ENCODE results near the gene EEF2. TPM values are rescaled to one million over a fixed set of nuclear protein-coding genes. Genes with fewer than 3 reads are reported as not detected.

EEF2 gene
- total and polyA plus RNA-seq, 5 donors from 2014 or later = 564 to 2,369 (median 588) TPM

DNA sequence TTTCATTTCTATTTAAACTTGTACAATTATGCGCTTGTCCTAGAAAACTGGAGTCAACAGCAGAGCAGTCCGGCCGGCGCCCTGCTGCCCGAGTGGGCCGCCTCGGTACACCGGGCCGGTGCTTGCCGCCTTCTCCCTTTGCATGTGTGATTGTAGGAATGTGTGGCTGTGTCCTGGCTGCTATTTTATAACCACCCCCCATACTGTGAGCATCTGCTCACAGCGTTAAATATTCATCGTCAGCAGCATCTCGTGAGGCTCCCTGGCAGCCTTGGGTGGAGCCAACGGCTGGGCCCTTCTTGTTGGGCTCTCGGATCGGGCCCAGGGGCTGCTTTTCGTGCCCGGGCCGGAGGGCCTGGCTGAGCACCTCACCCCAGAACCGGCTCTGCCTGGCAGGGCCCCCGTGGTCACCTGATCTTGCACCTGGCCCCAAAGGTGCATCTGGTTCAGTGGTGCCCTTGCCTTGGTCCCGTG is 32.9 kb upstream of the EEF2 start:
- Mint-ChIP-seq H3K36me3 (peaks cover 13% of the 10 kb centered on the region), H3K9me3 (peaks cover 0 to 3% (median 0%) of the 10 kb centered on the region in 7 donors), H3K27ac (peak overlapping the region in 1 of 3 donors; percentile 66), H3K4me1 (peaks cover 0 to 26% (median 2%) of the 10 kb centered on the region in 4 donors), H3K27me3 (no peaks in the 10 kb centered on the region), H3K4me3 (peak overlapping the region in 1 of 4 donors; percentile 22)
- H3K36me3 ChIP-seq (ENCODE audit: control insufficient read depth, insufficient read depth, low read length) = peaks cover 26% of the 10 kb centered on the region
- no peaks in the 10 kb centered on the region for H3K27me3 ChIP-seq (ENCODE audit: control insufficient read depth, insufficient read depth, low read length)
- no peak for DNase-seq
- H3K27ac ChIP-seq (ENCODE audit: insufficient read depth, low read length, poor library complexity, severe bottlenecking) = no peak overlapping the region
- H3K4me3 ChIP-seq (ENCODE audit: low read depth, low read length) = no peak overlapping the region
- peaks cover 3% of the 10 kb centered on the region in 2 experiments for H3K9me3 ChIP-seq (ENCODE audit: control insufficient read depth in 2 of 2, low read length in 2 of 2)
- no peak for ATAC-seq (ENCODE audit: low read depth in 2 of 2)
- peaks cover 7% of the 10 kb centered on the region for H3K4me1 ChIP-seq (ENCODE audit: control insufficient read depth, insufficient read depth, low read length, poor library complexity, severe bottlenecking)

- peak overlapping the region in 1 of 4 donors; percentile 22 for H3K4me3 Mint-ChIP-seq
Observed at GRCh38 chr19:4016903-4017638, 31.8 kb upstream of the EEF2 start.

DNA sequence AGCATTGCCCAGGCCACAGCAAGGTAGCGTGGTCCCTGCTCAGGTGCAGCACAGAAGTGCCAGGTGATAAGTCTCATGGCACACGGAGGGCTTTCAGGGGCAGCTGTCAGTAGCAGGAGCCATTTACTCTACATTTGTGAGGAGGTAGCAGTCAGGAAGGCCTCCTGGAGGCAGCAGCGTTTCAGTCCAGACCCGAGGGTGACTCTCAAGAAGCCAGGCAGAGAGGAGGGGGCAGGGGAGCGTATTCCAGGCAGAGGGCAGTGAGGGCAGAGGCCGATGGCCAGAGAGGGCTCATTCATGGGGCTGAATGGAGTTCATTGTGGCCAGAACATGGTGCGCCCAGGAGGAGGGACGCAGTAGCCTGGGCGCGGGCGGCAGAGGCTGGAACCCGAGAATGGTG is 31.2 kb upstream of the EEF2 start:
- DNase-seq (no peak), ATAC-seq (ENCODE audit: low read depth in 2 of 2) (no peak)
- Mint-ChIP-seq H3K4me3 (peak overlapping the region in 1 of 4 donors; percentile 35), H3K27me3 (no peaks in the 10 kb centered on the region), H3K9me3 (no peaks in the 10 kb centered on the region), H3K36me3 (peaks cover 14% of the 10 kb centered on the region), H3K27ac (no peak overlapping the region), H3K4me1 (peaks cover 0 to 32% (median 2%) of the 10 kb centered on the region in 4 donors)
- no peak overlapping the region for H3K4me3 ChIP-seq (ENCODE audit: low read depth, low read length)
- no peaks in the 10 kb centered on the region for H3K9me3 ChIP-seq (ENCODE audit: control insufficient read depth in 2 of 2, low read length in 2 of 2)
- no peak overlapping the region for H3K27ac ChIP-seq (ENCODE audit: insufficient read depth, low read length, poor library complexity, severe bottlenecking)
- H3K4me1 ChIP-seq (ENCODE audit: control insufficient read depth, insufficient read depth, low read length, poor library complexity, severe bottlenecking) = peaks cover 8% of the 10 kb centered on the region
- H3K27me3 ChIP-seq (ENCODE audit: control insufficient read depth, insufficient read depth, low read length) = no peaks in the 10 kb centered on the region
- peaks cover 28% of the 10 kb centered on the region for H3K36me3 ChIP-seq (ENCODE audit: control insufficient read depth, insufficient read depth, low read length)

More at GRCh38 chr19:4016903-4017638, 31.8 kb upstream of the EEF2 start:
- Histone ChIP-seq H3K9me3 (ENCODE audit: control insufficient read depth in 2 of 2, low read length in 2 of 2) (peaks cover 2 to 3% of the 10 kb centered on the region in 2 experiments), H3K4me3 (ENCODE audit: low read depth, low read length) (no peak overlapping the region), H3K36me3 (ENCODE audit: control insufficient read depth, insufficient read depth, low read length) (peaks cover 31% of the 10 kb centered on the region), H3K27me3 (ENCODE audit: control insufficient read depth, insufficient read depth, low read length) (no peaks in the 10 kb centered on the region), H3K27ac (ENCODE audit: insufficient read depth, low read length, poor library complexity, severe bottlenecking) (no peak overlapping the region), H3K4me1 (ENCODE audit: control insufficient read depth, insufficient read depth, low read length, poor library complexity, severe bottlenecking) (peaks cover 7% of the 10 kb centered on the region)
- H3K4me1 Mint-ChIP-seq = peaks cover 0 to 32% (median 2%) of the 10 kb centered on the region in 4 donors
- peaks cover 0 to 2% (median 0%) of the 10 kb centered on the region in 7 donors for H3K9me3 Mint-ChIP-seq
- H3K27me3 Mint-ChIP-seq = no peaks in the 10 kb centered on the region
- H3K36me3 Mint-ChIP-seq = peaks cover 17% of the 10 kb centered on the region
- H3K27ac Mint-ChIP-seq = peak overlapping the region in 1 of 3 donors; percentile 15
- DNase-seq (no peak), ATAC-seq (ENCODE audit: low read depth in 2 of 2) (no peak)

DNA sequence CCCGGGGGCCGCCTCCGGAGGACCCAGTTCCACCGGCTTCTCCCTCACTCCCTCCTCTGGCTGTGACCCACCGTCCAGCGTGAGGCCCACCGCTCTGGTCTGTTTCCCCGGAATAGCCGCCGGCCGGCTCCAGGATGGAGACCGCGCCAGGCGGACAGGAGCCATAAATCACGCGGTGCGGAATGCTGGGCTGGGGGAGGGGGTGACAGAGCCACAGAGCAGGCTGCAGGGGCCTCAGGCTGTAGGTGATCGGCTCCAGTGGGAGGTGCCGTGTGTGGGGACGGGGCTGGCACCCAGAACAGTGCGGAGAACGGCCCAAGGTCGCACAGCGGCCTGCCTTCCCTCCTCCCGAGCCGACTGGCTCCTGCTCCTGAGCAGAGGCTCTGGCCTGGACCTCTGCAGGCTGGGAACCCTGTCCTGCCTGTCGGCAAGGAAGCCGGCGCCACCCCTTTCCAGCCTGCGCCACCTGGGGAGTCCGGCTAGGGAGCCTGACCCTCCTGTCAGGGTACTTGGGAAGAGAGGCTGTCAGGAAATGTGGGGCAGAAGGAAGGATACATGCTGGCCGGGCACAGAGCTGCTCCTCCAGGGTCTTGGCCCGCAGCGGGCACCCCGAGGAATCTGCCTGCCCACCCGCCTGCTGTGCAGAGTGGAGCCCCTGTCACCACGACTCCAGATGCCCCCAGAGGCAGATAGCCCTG is 30.6 kb upstream of the EEF2 start:
- DNase-seq (no peak), ATAC-seq (ENCODE audit: low read depth in 2 of 2) (no peak)
- Histone ChIP-seq H3K36me3 (ENCODE audit: control insufficient read depth, insufficient read depth, low read length) (peaks cover 29% of the 10 kb centered on the region), H3K27ac (ENCODE audit: insufficient read depth, low read length, poor library complexity, severe bottlenecking) (no peak overlapping the region), H3K4me1 (ENCODE audit: control insufficient read depth, insufficient read depth, low read length, poor library complexity, severe bottlenecking) (peaks cover 14% of the 10 kb centered on the region), H3K27me3 (ENCODE audit: control insufficient read depth, insufficient read depth, low read length) (no peaks in the 10 kb centered on the region), H3K4me3 (ENCODE audit: low read depth, low read length) (no peak overlapping the region), H3K9me3 (ENCODE audit: control insufficient read depth in 2 of 2, low read length in 2 of 2) (no peaks in the 10 kb centered on the region)
- peaks cover 0 to 38% (median 3%) of the 10 kb centered on the region in 4 donors for H3K4me1 Mint-ChIP-seq
- H3K4me3 Mint-ChIP-seq = peak overlapping the region in 1 of 4 donors; percentile 35
- peaks cover 11% of the 10 kb centered on the region for H3K36me3 Mint-ChIP-seq
- H3K27ac Mint-ChIP-seq = no peak overlapping the region
- no peaks in the 10 kb centered on the region for H3K27me3 Mint-ChIP-seq
- no peaks in the 10 kb centered on the region for H3K9me3 Mint-ChIP-seq

DNA sequence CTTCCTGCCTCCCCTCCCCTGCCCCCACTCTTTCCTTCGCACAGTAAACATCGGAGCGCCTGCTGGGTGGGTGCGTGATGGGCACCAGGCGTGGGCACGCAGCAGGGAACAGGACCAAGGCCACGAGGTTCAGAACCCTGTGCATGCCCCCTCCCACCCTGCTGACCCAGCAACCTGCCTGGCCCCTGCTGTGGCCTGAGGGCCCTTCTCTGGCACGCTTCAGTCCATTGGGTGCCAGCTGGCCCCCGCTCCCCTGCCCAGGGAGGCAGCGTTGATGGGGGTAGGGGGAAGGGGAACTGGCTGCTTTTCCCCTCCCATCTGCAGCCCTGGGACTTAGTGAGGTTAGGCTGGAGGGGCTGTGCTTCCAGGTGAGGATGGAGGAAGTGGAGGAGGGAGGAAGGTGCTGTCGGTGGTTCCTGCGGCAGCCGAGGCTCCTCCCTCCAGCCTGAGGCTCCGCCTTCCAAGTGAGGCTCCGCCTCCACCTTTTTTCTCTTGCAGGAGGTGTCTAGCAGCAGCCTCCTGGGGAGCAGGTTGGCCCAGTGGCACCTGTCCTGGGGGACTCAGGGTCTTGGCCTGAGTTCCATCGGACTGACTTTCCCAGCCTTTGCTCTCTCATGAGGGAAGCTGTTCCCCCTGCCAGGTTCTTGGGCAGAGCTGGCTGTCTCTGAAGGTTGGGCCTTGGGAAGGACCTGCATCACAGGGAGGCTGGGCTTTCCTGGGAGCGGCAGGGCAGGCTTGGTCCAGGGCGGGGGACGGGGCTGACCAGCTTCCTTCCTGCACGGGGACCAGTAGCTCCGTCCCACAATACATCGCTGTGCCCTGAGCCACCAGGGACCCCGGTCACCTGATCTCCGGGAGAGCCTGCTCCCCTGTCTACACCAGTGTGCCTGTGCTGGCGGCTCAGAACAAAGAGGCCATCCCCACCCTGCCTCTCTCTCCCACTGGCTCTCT is 29.6 kb upstream of the EEF2 start:
- ATAC-seq (ENCODE audit: low read depth in 2 of 2) = no peak
- Histone ChIP-seq H3K27me3 (ENCODE audit: control insufficient read depth, insufficient read depth, low read length) (no peaks in the 10 kb centered on the region), H3K27ac (ENCODE audit: insufficient read depth, low read length, poor library complexity, severe bottlenecking) (no peak overlapping the region), H3K36me3 (ENCODE audit: control insufficient read depth, insufficient read depth, low read length) (peaks cover 34% of the 10 kb centered on the region), H3K9me3 (ENCODE audit: control insufficient read depth in 2 of 2, low read length in 2 of 2) (no peaks in the 10 kb centered on the region), H3K4me1 (ENCODE audit: control insufficient read depth, insufficient read depth, low read length, poor library complexity, severe bottlenecking) (peaks cover 23% of the 10 kb centered on the region), H3K4me3 (ENCODE audit: low read depth, low read length) (no peak overlapping the region)
- H3K4me3 Mint-ChIP-seq = no peak overlapping the region
- H3K9me3 Mint-ChIP-seq = no peaks in the 10 kb centered on the region
- DNase-seq = peak; percentile 18 to 59 (median 28)
- H3K36me3 Mint-ChIP-seq = peaks cover 6% of the 10 kb centered on the region
- no peak overlapping the region for H3K27ac Mint-ChIP-seq
- peaks cover 0 to 42% (median 3%) of the 10 kb centered on the region in 4 donors for H3K4me1 Mint-ChIP-seq
- no peaks in the 10 kb centered on the region for H3K27me3 Mint-ChIP-seq

- no peak overlapping the region for H3K27ac ChIP-seq (ENCODE audit: insufficient read depth, low read length, poor library complexity, severe bottlenecking)
- Mint-ChIP-seq H3K4me3 (no peak overlapping the region), H3K27ac (no peak overlapping the region), H3K4me1 (peaks cover 0 to 50% (median 5%) of the 10 kb centered on the region in 4 donors), H3K27me3 (no peaks in the 10 kb centered on the region), H3K9me3 (no peaks in the 10 kb centered on the region), H3K36me3 (peaks cover 6% of the 10 kb centered on the region)
- H3K4me3 ChIP-seq (ENCODE audit: low read depth, low read length) = no peak overlapping the region
- DNase-seq (no peak), ATAC-seq (ENCODE audit: low read depth in 2 of 2) (no peak)
- peaks cover 34% of the 10 kb centered on the region for H3K36me3 ChIP-seq (ENCODE audit: control insufficient read depth, insufficient read depth, low read length)
- no peaks in the 10 kb centered on the region for H3K9me3 ChIP-seq (ENCODE audit: control insufficient read depth in 2 of 2, low read length in 2 of 2)
- H3K4me1 ChIP-seq (ENCODE audit: control insufficient read depth, insufficient read depth, low read length, poor library complexity, severe bottlenecking) = peaks cover 31% of the 10 kb centered on the region
- H3K27me3 ChIP-seq (ENCODE audit: control insufficient read depth, insufficient read depth, low read length) = no peaks in the 10 kb centered on the region
Observed at GRCh38 chr19:4013886-4014540, 28.8 kb upstream of the EEF2 start.
